NCI-H2196 (cell line): ENCODE measurements around the gene SLX1A.
A peak's percentile ranks its signal among the peaks of the same experiment; 100 is the strongest.
"Not testable (repeated sequence)": the region's sequence is repeated elsewhere in the genome, so short reads cannot be mapped to it uniquely, and the experiment has no call there.

Experiments used
- DNase-seq: peaks from one replicate; lab custom pipeline; 2025; ENCODE audit not compliant: unreplicated experiment; lab: John Stamatoyannopoulos, UW

Gene SLX1A

DNA sequence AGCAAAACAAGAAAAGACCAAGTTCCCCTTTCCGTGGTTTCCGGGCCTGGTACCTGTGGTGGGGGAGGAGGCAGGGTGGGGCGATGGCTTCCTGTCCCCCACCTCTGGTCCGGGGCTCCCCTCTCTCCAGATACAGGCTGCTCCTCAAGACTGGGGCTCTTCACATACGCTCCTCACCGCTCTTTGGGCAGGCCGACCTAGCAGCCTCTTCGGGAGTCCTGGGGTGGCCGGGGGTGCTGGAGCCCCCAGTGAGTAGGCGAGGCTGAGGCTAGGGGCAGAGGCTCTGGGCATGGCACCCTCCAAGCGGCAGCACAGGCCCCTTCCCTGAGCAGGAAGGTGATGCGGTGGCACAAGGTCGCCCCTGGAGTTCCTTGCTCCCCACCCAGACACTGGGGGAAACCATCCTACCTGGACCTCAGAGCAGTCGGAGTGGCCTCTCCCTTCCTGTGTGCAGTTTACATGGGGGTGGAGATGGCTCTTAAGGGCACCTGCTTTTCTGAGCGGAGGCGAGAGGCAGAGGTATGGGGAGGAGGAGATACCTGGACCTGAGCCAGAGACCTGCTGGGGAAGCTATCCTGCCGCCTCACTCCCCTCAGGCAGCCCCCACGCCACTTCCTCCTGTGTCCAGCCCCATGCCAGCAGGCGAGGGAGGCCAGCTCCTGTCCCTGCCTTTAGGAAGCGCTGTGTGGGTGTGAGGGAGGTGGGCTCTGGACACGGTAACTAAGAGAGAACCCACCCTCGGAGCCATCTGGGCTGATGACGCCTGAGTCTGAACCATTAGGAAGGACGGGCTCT, 9.4 kb upstream of the SLX1A start:
- peak; percentile 63 for DNase-seq

DNA sequence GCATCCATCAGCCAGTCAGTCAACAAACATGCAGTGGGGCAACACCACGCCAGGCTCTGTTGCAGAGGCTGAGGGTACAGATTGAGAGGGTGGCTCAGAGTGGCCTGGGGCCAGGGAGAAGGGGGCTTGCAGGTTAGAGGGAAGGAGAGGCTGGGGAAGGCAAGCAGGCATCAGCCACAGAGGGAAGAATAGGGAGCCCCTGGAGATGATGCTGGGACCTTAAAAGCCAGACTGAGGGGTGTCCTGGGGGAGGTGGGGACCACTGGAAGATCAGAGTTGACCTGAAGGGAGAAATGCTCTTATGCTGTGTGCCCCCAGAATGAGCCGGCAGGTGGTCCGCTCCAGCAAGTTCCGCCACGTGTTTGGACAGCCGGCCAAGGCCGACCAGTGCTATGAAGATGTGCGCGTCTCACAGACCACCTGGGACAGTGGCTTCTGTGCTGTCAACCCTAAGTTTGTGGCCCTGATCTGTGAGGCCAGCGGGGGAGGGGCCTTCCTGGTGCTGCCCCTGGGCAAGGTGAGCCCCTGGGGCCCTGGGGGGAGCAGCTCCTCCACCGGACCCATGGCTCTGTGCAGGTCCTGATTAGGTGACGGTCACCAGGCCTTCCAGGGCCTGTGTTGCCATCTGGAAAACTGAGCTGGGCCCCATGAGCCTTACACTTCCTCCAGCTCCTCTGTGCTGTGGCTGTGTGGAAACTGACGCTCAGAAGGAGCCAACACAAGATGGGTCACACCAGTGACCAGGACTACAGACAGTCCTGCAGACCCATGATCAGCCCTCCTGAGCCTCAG, 8.6 kb upstream of the SLX1A start:
- no peak for DNase-seq

DNA sequence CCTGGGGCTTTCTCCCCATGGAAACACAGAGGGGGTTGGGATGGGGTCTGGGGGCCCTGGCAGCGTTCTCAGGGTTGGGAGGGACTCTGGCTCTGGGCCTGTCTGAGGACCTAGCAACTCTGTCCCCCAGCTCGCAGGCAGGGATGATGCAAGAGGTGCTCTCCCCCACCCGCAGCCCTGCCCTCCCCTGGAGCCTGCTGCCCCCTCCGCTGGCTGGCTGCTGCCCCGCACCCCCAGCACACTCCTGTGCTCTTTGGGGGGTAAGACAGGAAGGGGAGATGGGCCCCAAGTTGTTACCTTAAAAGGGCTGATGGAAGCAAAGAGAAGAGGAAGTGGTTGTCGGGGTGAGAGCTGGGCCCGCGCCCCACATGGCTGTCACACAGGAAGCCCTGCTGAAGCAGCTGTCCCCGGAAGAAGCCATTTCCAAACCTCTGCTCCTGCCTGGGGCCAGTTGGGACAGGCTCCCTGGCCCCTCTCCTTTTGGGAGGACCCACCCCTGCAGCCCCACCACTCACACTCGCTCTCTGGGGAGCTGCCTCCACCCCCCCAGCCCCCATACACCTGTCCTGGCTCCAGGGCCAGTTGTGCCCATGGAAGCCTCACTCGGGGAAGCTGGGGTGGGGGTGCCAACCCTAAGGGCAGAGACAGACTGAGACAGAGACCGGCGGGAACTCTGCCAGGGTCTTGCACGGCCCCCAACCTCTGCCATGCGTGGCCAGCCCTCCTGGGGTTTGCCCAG, 7.8 kb upstream of the SLX1A start:
- no peak for DNase-seq

DNA sequence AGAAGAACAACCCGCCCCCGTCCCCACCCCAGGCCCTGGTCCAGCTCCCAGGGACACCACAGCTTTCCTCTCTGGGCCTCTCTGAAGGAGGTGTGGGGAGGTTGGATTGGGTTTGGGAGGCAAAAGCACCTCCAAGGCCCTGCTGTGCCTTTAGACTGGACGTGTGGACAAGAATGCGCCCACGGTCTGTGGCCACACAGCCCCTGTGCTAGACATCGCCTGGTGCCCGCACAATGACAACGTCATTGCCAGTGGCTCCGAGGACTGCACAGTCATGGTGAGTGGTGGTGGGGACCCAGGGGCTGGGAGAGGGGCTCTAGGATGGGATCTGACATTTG, 7.3 kb upstream of the SLX1A start:
- DNase-seq = no peak

DNA sequence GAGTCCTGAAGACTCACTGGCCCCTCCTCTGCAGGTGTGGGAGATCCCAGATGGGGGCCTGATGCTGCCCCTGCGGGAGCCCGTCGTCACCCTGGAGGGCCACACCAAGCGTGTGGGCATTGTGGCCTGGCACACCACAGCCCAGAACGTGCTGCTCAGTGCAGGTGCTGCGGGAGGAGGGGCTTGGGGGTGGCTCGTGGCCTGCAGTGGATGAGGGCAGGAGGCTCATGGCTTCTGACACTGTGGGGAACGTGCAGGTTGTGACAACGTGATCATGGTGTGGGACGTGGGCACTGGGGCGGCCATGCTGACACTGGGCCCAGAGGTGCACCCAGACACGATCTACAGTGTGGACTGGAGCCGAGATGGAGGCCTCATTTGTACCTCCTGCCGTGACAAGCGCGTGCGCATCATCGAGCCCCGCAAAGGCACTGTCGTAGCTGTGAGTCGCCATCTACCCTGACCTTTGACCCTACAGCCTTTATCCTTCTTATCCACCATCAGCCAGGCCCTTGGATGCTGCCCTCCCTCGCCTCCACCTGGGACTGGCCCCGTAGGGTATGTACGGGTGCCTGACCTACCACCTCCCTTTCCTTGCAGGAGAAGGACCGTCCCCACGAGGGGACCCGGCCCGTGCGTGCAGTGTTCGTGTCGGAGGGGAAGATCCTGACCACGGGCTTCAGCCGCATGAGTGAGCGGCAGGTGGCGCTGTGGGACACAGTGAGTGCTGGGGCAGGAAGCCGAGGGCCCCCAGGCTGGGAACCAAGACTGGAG, 6.7 kb upstream of the SLX1A start:
- peak; percentile 17 for DNase-seq

DNA sequence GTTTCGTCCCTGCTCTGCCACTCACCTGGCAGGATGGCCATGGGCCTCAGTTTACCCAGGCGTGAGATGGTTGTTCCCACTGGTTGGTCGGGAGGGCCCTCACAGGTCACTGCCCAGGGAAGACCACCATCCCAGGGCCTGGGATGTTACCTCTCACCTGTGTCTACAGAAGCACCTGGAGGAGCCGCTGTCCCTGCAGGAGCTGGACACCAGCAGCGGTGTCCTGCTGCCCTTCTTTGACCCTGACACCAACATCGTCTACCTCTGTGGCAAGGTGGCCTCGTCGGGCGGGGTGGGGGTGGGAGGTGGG, 6.2 kb upstream of the SLX1A start:
- DNase-seq = no peak

DNA sequence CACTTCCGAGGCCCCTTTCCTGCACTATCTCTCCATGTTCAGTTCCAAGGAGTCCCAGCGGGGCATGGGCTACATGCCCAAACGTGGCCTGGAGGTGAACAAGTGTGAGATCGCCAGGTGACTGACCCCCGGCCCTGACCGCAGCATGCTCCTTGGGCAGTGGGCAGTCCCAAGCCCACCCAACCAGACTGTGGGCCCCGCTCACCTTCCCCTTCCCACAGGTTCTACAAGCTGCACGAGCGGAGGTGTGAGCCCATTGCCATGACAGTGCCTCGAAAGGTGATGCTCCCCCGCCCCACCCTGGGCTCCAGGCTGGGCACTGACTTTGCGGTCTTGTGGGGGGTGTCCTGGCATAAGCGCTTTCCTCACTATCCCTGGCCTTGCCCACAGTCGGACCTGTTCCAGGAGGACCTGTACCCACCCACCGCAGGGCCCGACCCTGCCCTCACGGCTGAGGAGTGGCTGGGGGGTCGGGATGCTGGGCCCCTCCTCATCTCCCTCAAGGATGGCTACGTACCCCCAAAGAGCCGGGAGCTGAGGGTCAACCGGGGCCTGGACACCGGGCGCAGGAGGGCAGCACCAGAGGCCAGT, 5.6 kb upstream of the SLX1A start:
- DNase-seq = no peak

DNA sequence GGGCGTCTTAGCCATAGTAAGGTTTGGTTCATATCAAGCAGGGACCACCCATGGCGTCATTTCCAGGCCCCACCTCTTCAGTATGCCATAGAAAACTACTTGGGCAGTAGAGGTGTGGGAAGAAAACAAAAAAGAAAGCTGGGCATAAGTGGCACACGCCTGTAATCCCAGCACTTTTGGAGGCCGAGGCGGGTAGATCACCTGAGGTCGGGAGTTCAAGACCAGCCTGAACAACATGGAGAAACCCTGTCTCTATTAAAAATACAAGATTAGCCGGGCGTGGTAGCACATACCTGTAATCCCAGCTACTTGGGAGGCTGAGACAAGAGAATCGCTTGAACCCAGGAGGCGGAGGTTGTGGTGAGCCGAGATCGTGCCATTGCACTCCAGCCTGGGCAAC, 2.5 kb upstream of the SLX1A start:
- not testable (repeated sequence) for DNase-seq

DNA sequence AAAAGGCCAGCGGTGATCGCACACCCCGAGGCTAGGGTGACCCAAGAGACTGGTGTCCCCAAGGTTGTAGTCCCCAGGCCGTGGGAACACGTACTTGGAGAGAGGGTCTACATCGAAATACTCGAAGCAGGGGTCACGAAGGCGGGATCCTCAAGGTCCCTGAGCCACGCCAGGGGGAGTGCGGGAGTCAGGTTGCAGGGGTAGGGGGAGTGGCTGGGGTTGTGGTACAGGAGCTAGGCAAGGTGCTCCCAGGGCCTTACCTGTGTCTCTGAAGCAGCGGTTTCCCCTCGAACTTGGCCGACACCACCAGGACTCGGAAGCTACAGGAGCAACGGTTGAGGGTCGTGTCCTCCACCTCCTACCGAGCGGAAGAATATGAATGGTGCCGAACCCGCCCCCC, 577 bp upstream of the SLX1A start:
- not testable (repeated sequence) for DNase-seq

DNA sequence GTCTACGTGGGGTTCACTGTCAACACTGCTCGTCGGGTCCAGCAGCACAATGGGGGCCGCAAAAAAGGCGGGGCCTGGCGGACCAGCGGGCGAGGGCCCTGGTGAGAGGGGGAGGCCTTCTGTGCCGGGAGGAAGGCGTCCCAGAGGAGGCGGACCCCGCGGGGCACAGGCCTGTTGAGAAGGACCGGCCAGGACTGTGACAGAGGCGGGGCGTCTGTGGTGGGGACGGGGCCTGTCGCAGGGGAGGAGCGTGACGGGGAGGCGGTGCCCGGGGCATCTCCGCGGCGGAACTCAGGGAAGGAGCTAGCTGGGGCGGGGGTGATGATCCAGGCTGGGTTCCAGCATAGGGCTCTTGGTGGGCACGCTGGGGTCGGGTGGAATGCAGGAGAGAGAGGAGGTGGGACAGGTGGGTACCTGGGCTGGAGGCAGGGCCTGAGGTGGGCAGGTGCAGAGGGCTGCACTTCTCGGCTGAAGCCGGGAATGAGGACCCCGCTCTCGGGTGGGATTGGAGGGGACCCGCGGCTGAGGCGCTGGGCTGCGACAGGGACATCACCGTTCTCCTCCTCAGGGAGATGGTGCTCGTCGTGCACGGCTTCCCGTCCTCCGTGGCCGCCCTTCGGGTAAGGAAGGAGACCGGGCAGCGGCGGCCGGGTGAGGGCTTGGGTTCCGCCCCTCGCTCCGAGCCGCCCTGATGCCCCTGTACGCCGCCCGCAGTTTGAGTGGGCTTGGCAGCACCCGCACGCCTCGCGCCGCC, 674 bp downstream of the SLX1A start:
- not testable (repeated sequence) for DNase-seq

DNA sequence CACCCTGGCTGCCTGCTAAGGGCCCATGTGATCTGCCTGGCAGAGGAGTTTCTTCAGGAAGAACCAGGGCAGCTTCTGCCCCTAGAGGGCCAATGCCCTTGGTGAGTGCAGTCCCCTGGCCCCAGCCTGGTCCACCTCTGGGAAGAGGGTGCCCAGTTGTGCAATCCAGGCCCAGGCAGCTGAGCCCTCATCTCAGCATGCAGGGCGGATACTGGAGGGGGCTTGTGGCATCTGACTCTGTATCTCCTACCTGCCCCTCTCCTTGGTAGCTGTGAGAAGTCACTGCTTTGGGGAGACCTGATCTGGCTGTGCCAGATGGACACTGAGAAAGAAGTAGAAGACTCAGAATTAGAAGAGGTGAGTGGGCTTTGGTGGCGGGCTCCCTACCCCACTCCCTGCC, 3.3 kb downstream of the SLX1A start:
- not testable (repeated sequence) for DNase-seq

DNA sequence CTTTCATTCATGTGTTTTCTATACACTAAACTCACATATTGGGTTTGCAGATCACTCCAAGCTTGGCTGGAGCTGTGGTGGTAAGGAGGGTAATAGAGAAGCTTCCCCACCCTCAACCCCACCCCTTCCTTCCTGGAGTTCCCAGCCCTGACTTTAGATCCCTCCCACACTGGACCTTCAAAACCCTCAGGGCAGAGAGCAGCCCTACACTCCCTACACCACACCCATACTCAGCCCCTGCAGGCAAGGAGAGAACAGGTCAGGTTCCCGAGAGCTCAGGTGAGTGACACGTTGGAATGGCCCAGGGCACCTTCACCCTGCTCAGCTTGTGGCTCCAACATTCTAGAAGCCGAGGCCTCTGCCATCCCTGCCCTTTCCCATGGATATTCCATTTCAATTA, 5.4 kb downstream of the SLX1A start, which contains the start of gene SULT1A3:
Gene SULT1A3, plus strand, starts transcription at position 207 of the 400 bp plus-strand sequence. CDS start 1,474 bp downstream, outside the sequence.
- DNase-seq = not testable (repeated sequence)

DNA sequence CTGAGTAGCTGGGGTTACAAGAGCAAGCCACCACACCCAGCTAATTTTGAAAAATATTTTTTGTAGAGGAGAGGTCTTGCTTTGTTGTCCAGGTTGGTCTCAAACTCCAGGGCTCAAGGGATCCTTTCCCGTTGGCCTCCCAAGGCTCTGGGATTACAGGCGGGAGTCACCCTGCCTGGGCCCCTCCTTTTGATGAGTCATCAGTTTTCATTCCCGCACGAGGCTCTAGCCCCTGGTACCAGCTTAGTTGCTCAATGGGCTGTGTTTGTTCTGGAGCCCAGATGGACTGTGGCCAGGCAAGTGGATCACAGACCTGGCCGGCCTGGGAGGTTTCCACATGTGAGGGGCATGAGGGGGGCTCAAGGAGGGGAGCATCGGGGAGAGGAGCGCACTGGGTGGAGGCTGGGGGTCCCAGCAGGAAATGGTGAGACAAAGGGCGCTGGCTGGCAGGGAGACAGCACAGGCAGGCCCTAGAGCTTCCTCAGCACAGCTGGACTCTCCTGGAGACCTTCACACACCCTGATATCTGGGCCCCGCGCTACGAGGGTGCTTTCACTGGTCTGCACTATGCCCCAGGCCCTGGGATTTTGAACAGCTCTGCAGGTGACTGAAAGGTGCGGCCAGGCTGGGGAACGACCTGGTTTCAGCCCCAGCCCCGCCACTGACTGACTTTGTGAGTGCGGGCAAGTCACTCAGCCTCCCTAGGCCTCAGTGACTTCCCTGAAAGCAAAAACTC, 6.1 kb downstream of the SLX1A start:
- not testable (repeated sequence) for DNase-seq

DNA sequence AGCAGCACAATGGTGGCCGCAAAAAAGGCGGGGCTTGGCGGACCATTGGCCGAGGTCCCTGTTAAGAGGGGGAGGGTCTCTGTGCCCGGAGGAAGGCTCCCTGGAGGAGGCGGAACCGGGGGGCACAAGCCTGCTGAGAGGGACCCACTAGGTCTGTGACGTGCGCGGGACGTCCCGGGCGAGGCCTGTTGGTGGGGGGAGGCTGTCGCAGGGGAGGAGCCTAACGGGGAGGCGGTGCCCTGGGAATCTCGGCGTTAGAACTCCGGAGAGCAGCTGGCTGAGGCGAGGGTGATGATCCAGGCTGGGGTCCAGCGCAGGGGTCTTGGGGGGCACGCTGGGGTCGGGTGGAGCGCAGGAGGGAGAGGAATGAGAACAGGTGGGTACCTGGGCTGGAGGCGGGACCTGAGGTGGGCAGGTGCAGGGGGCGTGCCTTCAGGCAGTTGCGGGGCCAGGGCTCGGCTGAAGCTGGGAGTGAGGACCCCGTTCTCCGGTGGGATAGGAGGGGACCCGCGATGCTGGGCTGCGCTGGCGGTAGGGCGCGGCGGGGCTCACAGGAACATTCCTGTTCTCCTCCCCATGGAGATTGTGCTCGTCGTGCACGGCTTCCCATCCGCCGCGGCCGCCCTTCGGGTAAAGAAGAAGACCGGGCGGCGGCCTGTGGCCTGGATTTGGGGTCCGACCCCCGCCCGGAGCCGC, 12.0 kb downstream of the SLX1A start:
- not testable (repeated sequence) for DNase-seq

DNA sequence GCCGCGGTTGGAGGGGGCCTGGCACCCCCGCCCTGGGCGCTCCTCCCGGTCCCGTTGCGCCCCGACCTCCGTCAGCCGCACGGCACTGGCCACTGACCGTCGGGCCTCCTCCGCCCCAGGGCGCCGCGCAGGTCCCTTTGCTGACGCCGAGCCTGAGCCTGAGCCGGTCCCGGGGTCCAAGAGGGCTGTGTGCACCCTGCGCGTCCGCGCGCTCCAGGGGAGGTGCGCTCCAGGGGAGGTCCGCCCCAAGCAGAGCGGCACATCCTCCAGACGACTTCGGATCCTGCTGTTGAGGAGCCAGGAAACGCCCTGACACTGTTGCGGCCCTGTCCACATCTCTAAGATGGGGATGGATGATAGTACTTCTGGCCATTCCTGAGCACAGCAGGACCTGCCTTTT, 12.6 kb downstream of the SLX1A start:
- DNase-seq = not testable (repeated sequence)

DNA sequence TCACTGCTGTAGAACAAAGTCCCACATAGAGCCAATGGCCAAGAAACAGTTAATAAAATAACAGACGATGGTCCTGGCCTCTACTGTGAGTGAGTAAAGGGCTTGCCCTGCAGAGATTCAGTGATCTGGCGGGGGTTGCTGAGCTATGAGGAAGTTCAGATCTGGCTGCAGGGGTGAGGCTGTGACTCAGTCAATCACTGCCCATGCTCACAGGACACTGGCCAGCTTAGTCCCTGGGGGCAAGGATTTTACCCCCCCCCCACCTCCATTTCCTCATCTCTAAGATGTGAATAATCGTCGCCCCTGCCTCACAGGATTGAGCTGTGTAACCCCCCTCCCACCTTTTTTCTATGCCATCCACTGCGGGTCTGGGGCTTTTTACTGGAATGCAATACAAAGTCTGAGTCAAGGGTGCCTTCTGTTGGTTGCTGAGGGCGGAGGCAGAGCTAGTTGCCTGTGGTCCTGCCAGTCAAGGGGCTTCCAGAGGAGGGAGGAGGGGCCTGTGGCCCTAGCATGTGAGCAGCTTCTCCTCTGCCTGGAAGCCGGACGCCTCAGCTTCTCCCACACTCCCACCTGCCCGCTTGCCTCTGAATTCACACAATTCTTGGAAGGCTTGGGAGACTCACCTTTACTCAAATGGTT, 13.5 kb downstream of the SLX1A start:
- DNase-seq = not testable (repeated sequence)

DNA sequence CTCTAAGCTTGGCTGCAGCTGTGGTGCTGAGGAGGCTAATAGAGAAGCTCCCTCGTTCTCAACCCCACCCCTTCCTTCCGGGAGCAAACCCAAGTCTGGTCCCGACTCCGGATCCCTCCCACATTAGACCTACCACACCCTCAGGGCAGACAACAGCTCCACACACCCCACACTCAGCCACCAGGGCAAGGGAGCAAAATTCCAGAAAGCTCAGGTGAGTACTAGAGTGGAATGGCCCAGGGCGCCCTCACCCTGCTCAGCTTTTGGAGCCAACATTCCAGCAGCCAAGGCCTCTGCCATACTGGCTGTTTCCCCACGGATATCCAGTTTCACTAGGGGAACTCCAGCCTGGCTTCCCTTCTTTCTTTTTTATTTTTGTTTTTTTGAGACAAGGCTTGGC, 15.4 kb downstream of the SLX1A start:
- not testable (repeated sequence) for DNase-seq

DNA sequence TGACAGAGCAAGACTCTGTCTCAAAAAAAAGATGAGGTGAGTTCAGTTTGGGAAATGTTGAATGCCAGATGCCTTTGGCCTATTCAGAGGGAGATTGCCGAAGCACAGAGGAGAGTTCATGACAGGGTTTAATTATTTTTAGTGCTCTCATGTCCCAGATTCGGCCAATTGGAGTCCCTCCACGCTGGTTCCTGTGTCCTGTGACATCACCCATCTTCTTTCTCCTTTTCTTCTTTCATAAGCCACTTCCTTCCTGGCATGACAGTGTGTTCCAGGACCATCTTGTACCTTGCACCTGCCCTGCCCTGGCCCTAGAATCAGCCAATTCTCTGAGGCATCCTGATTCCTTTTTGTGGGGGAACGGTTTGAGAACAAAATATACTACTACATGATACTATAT, 17.7 kb downstream of the SLX1A start:
- not testable (repeated sequence) for DNase-seq
